NCI-H82 (cell line): ENCODE results near the gene EYA2.

Experiments used
- DNase-seq: peaks from one replicate; lab custom pipeline; 2025; lab: John Stamatoyannopoulos, UW

Gene EYA2

GRCh38 chr20:47141941-47142773, 247.5 kb downstream of the EYA2 start:
- DNase-seq, result no peak

- DNase-seq, result no peak
These were observed 248.1 kb downstream of the EYA2 start for GRCh38 chr20:47142774-47143170.

GRCh38 chr20:47143657-47144056, 249.0 kb downstream of the EYA2 start:
- DNase-seq, result no peak

GRCh38 chr20:47144463-47144862, 249.8 kb downstream of the EYA2 start:
- DNase-seq, result no peak

GRCh38 chr20:47146686-47147085, 252.0 kb downstream of the EYA2 start:
- DNase-seq, result no peak

- DNase-seq, result no peak
These were observed 253.4 kb downstream of the EYA2 start for GRCh38 chr20:47148059-47148458.

GRCh38 chr20:47149939-47150338, 255.3 kb downstream of the EYA2 start:
- peak; percentile 23 for DNase-seq

GRCh38 chr20:47150403-47151152, 255.9 kb downstream of the EYA2 start:
- peak; percentile 92 for DNase-seq

GRCh38 chr20:47152068-47152467, 257.4 kb downstream of the EYA2 start:
- DNase-seq, result no peak

- no peak for DNase-seq
These were observed 259.4 kb downstream of the EYA2 start for GRCh38 chr20:47154089-47154488.

- DNase-seq, result no peak
These were observed 261.9 kb downstream of the EYA2 start for GRCh38 chr20:47156301-47157137.

GRCh38 chr20:47159166-47159565, 264.5 kb downstream of the EYA2 start:
- no peak for DNase-seq

- no peak for DNase-seq
These were observed 265.6 kb downstream of the EYA2 start for GRCh38 chr20:47160240-47160639.

- no peak for DNase-seq
These were observed 266.3 kb downstream of the EYA2 start for GRCh38 chr20:47160992-47161391.

- DNase-seq, result no peak
These were observed 266.8 kb downstream of the EYA2 start for GRCh38 chr20:47161411-47161810.

- DNase-seq, result no peak
These were observed 269.5 kb downstream of the EYA2 start for GRCh38 chr20:47164140-47164539.

- DNase-seq, result no peak
These were observed 270.8 kb downstream of the EYA2 start for GRCh38 chr20:47165376-47165865.

GRCh38 chr20:47167846-47168245, 273.2 kb downstream of the EYA2 start:
- no peak for DNase-seq

GRCh38 chr20:47172579-47172978, 277.9 kb downstream of the EYA2 start:
- no peak for DNase-seq

GRCh38 chr20:47173596-47174216, 279.1 kb downstream of the EYA2 start:
- peak; percentile 18 for DNase-seq

- no peak for DNase-seq
These were observed 280.0 kb downstream of the EYA2 start for GRCh38 chr20:47174456-47175243.
